Spleen (tissue), 11 donors: Measurements from ENCODE around the gene MYLK. TPM values are rescaled to one million over a fixed set of nuclear protein-coding genes. Genes with fewer than 3 reads are reported as not detected.

Experiments used
- DNase-seq: peaks from one replicate; pipeline ENCODE4 v3.0.0-alpha.2; 2020
- H3K27ac ChIP-seq, 8 donors: fragments of 200-600 bp; sonication (generic) in 7 of 8; 1 replicate in 4 of 8; 2 replicates in 4 of 8; pipeline versions ENCODE4 v1.5.0 to v1.8.0; 2016 to 2021; ENCODE audit warnings: inconsistent platforms in 4 of 8, mild to moderate bottlenecking in 4 of 8, moderate library complexity in 1 of 8
- H3K27me3 ChIP-seq, 7 donors: fragments of 200-600 bp; sonication (generic) in 6 of 7; replicated peaks in 1 of 7; 1 replicate in 4 of 7; 2 replicates in 3 of 7; pipeline versions ENCODE4 v1.5.0 to v1.8.0; 2016 to 2021; ENCODE audit warnings: inconsistent platforms in 3 of 7, mild to moderate bottlenecking in 1 of 7
- H3K36me3 ChIP-seq, 6 donors: fragments of 200-600 bp; sonication (generic) in 5 of 6; 1 replicate in 4 of 6; 2 replicates in 2 of 6; pipeline versions ENCODE4 v1.5.0 to v1.8.0; 2016 to 2021; ENCODE audit warnings: inconsistent platforms in 2 of 6
- H3K4me1 ChIP-seq, 6 donors: fragments of 200-600 bp; sonication (generic) in 5 of 6; 1 replicate in 3 of 6; 2 replicates in 3 of 6; pipeline versions ENCODE4 v1.5.0 to v1.8.0; 2016 to 2021; ENCODE audit warnings: inconsistent platforms in 3 of 6
- H3K4me3 ChIP-seq, 8 donors: fragments of 200-600 bp; sonication (generic) in 7 of 8; 1 replicate in 4 of 8; 2 replicates in 4 of 8; pipeline versions ENCODE4 v1.5.0 to v1.8.0; 2016 to 2021; ENCODE audit warnings: inconsistent platforms in 4 of 8, mild to moderate bottlenecking in 4 of 8, moderate library complexity in 2 of 8
- H3K9me3 ChIP-seq, 8 donors: fragments of 200-600 bp; sonication (generic) in 7 of 8; 1 replicate in 4 of 8; 2 replicates in 4 of 8; pipeline versions ENCODE4 v1.5.0 to v1.8.0; 2016 to 2021; ENCODE audit warnings: inconsistent platforms in 4 of 8
- CTCF ChIP-seq, 11 experiments: fragments of 200-600 bp in 7 of 11; fragments of 450-650 bp in 4 of 11; sonication (generic) in 4 of 11; IDR thresholded peaks in 8 of 11; conservative IDR thresholded peaks in 3 of 11; 1 replicate in 7 of 11; 2 replicates in 4 of 11; pipeline versions ENCODE4 v1.4.0 to v1.8.0; 2016 to 2021; ENCODE audit warnings: antibody characterized with exemption in 11 of 11, inconsistent platforms in 4 of 11, mild to moderate bottlenecking in 1 of 11
- POLR2A ChIP-seq, 3 donors: fragments of 450-650 bp; IDR thresholded peaks; one replicate each; pipeline ENCODE4 v1.5.1; 2017; ENCODE audit warnings: antibody characterized with exemption in 3 of 3, mild to moderate bottlenecking in 1 of 3
- POLR2AphosphoS5 ChIP-seq, 3 donors: sonication (generic); formaldehyde crosslinking; IDR thresholded peaks; one replicate each; pipeline ENCODE4 v1.5.1; 2017; ENCODE audit warnings: antibody characterized with exemption in 3 of 3
- WGBS, 5 donors: extraction: QIAGEN DNeasy Blood & Tissue Kit in 3 of 5; methylation state at CpG; one replicate each; pipeline versions ENCODE4 v1.1.5 to v1.1.7; 2013 to 2018; 5-methylcytosine and 5-hydroxymethylcytosine counted together
- intact Hi-C: fragments of 100-400 bp; cut with DNase I; formaldehyde crosslinking; loops from one replicate; pipeline ENCODE4 v1.15.0; 2023; ENCODE audit warnings: low total_unique reads
- polyA plus RNA-seq, 3 donors: library from polyadenylated mRNA; stranded (reverse); fragments of 200-250 nt; gene quantifications; one replicate each; pipeline ENCODE4 v1.2.1, GENCODE V29; 2013
- total RNA-seq, 7 donors: library from RNA; depleted of rRNA in 3 of 7; stranded (reverse); fragments of >200 nt in 3 of 7; fragmentation: NEBNext Ultra II Directional in 4 of 7; extraction: Animal tissue kit (Norgen Biotek cat#: 25700) in 4 of 7; gene quantifications; one replicate each; pipeline versions ENCODE4 v1.1.0 to v1.2.1, GENCODE V29; 2016 to 2021
- donor health status: healthy with polysubstance abuse.
- donor health status: DM: no; HTN: no; CAD: no; lungs with moderate emphysema.
- donor health status: DM: no; HTN: no; CAD: no.
- donor health status: Bipolar disorder and iron deficiency.
- donor health status: healthy.
- donor health status: DM: no; HTN: no; CAD: no.
- donor health status: DM: yes; HTN: yes; CAD: no.

MYLK gene
- total and polyA plus RNA-seq, 10 donors, result 11.1 to 343 (median 154) TPM

- intact Hi-C loops, result no loop called here
- TF ChIP-seq CTCF (IDR thresholded peaks at IDR 0.05 in 8 of 11, conservative IDR thresholded peaks at IDR 0.05 in 3 of 11) (no peak), POLR2A (IDR thresholded peaks at IDR 0.05) (no peak), POLR2AphosphoS5 (IDR thresholded peaks at IDR 0.05) (no peak)
- no peaks in the 10 kb centered on the region for H3K27me3 ChIP-seq
- H3K9me3 ChIP-seq, result no peaks in the 10 kb centered on the region
- peaks cover 0 to 32% (median 11%) of the 10 kb centered on the region in 6 donors for H3K36me3 ChIP-seq
- peaks cover 0 to 44% (median 31%) of the 10 kb centered on the region in 6 donors for H3K4me1 ChIP-seq
- WGBS, 5 donors, result 60 to 81% (median 66%) methylated on average over 3 of the region's 3 CpGs
- DNase-seq, result no peak
- peak overlapping the region in 3 of 8 donors; percentile 61 to 98 (median 81) for H3K4me3 ChIP-seq
- H3K27ac ChIP-seq, result no peak overlapping the region
These were observed 300.6 kb downstream of the MYLK start for GRCh38 chr3:123583561-123583960.

- peaks cover 0 to 43% (median 11%) of the 10 kb centered on the region in 6 donors for H3K36me3 ChIP-seq
- DNase-seq, result no peak
- intact Hi-C loops, result no loop called here
- no peak overlapping the region for H3K4me3 ChIP-seq
- WGBS, 5 donors, result 65 to 81% (median 74%) methylated on average over 3 of the region's 3 CpGs
- H3K9me3 ChIP-seq, result no peaks in the 10 kb centered on the region
- peaks cover 0 to 44% (median 31%) of the 10 kb centered on the region in 6 donors for H3K4me1 ChIP-seq
- no peak overlapping the region for H3K27ac ChIP-seq
- TF ChIP-seq CTCF (IDR thresholded peaks at IDR 0.05 in 8 of 11, conservative IDR thresholded peaks at IDR 0.05 in 3 of 11), result no peak
- no peak for TF ChIP-seq POLR2AphosphoS5 (IDR thresholded peaks at IDR 0.05)
- TF ChIP-seq POLR2A (IDR thresholded peaks at IDR 0.05), result no peak
- no peaks in the 10 kb centered on the region for H3K27me3 ChIP-seq
These were observed 301.8 kb downstream of the MYLK start for GRCh38 chr3:123582315-123582714.

- no peaks in the 10 kb centered on the region for H3K9me3 ChIP-seq
These were observed 308.0 kb downstream of the MYLK start for GRCh38 chr3:123576122-123576521.

GRCh38 chr3:123571973-123572365 lies 312.2 kb downstream of the MYLK start:
- WGBS, 5 donors, result 78 to 99% (median 91%) methylated on average over 2 of the region's 2 CpGs
- Histone ChIP-seq H3K27me3 (no peaks in the 10 kb centered on the region), H3K27ac (no peak overlapping the region), H3K4me1 (peaks cover 0 to 26% (median 9%) of the 10 kb centered on the region in 6 donors), H3K36me3 (peaks cover 0 to 27% (median 0%) of the 10 kb centered on the region in 6 donors), H3K4me3 (no peak overlapping the region), H3K9me3 (no peaks in the 10 kb centered on the region)
- DNase-seq, result no peak
- intact Hi-C loops, result no loop called here
- TF ChIP-seq POLR2A (IDR thresholded peaks at IDR 0.05) (no peak), POLR2AphosphoS5 (IDR thresholded peaks at IDR 0.05) (no peak), CTCF (IDR thresholded peaks at IDR 0.05 in 8 of 11, conservative IDR thresholded peaks at IDR 0.05 in 3 of 11) (no peak)

More at GRCh38 chr3:123576122-123576521, 308.0 kb downstream of the MYLK start:
- H3K4me3 ChIP-seq, result no peak overlapping the region
- no peaks in the 10 kb centered on the region for H3K27me3 ChIP-seq
- 44 to 69% (median 63%) methylated on average over 3 of the region's 3 CpGs for WGBS, 5 donors
- intact Hi-C loops, result no loop called here
- no peak for DNase-seq
- TF ChIP-seq POLR2A (IDR thresholded peaks at IDR 0.05) (no peak), POLR2AphosphoS5 (IDR thresholded peaks at IDR 0.05) (no peak)
- H3K27ac ChIP-seq, result peak overlapping the region in 1 of 8 donors; percentile 16
- peaks cover 0 to 28% (median 12%) of the 10 kb centered on the region in 6 donors for H3K4me1 ChIP-seq
- peaks cover 0 to 54% (median 11%) of the 10 kb centered on the region in 6 donors for H3K36me3 ChIP-seq
